Ovary (tissue), 10 donors: ENCODE results near the gene CLPSL2. TPM values are rescaled to one million over a fixed set of nuclear protein-coding genes. Genes with fewer than 3 reads are reported as not detected.

Source experiments
- DNase-seq, 5 donors: peaks; one replicate each; pipeline ENCODE4 v3.0.0-alpha.2; 2019 to 2020
- H3K27ac ChIP-seq, 2 donors: fragments of 200-600 bp; one replicate each; pipeline versions ENCODE4 v1.5.1 to v1.8.0; 2019 to 2022
- H3K27me3 ChIP-seq: fragments of 200-600 bp; one replicate; pipeline ENCODE4 v1.8.0; 2022
- H3K36me3 ChIP-seq: fragments of 200-600 bp; sonication (generic); one replicate; pipeline ENCODE4 v1.5.1; 2019
- H3K4me1 ChIP-seq: one replicate; pipeline ENCODE4 v1.8.1; 2013; ENCODE audit warnings: mild to moderate bottlenecking, moderate library complexity; ENCODE audit not compliant: insufficient read depth
- H3K4me3 ChIP-seq: fragments of 200-600 bp; sonication (generic); one replicate; pipeline ENCODE4 v1.5.1; 2017
- H3K9me3 ChIP-seq, 2 donors: fragments of 200-600 bp in 1 of 2; sonication (generic) in 1 of 2; one replicate each; pipeline versions ENCODE4 v1.5.1 to v1.8.1; 2013 to 2019; ENCODE audit warnings: mild to moderate bottlenecking in 1 of 2, moderate library complexity in 1 of 2
- CTCF ChIP-seq, 3 donors: fragments of 450-650 bp in 2 of 3; fragments of 200-600 bp in 1 of 3; IDR thresholded peaks; one replicate each; pipeline versions ENCODE4 v1.5.1 to v1.8.0; 2016 to 2022; ENCODE audit warnings: antibody characterized with exemption in 3 of 3, mild to moderate bottlenecking in 1 of 3
- EP300 ChIP-seq: sonication (generic); formaldehyde crosslinking; IDR thresholded peaks from one replicate; pipeline ENCODE4 v1.6.1; 2017; ENCODE audit warnings: antibody characterized with exemption
- POLR2A ChIP-seq: fragments of 450-650 bp; IDR thresholded peaks from one replicate; pipeline ENCODE4 v1.6.1; 2017; ENCODE audit warnings: antibody characterized with exemption, mild to moderate bottlenecking, moderate library complexity
- WGBS, 3 donors: extraction: QIAGEN DNeasy Blood & Tissue Kit in 1 of 3; methylation state at CpG; one replicate each; pipeline versions ENCODE4 v1.1.5 to v1.1.7; 2013 to 2017; 5-methylcytosine and 5-hydroxymethylcytosine counted together
- intact Hi-C, 4 donors: fragments of 100-400 bp; cut with DNase I; formaldehyde crosslinking; loops; one replicate each; pipeline versions ENCODE4 v1.11.0 to v1.15.1; 2022 to 2023
- long read RNA-seq, 3 donors: library from polyadenylated mRNA in 2 of 3; unstranded in 2 of 3; transcript quantifications; one replicate each; pipeline ENCODE4 v2.0.0 and lab custom pipeline, GENCODE V29; 2021 to 2026
- polyA plus RNA-seq, 2 donors: library from polyadenylated mRNA; stranded (reverse); fragments of 200-250 nt in 1 of 2; fragments of 350-450 nt in 1 of 2; fragmentation: Illumina TruSeq in 1 of 2; extraction: RNeasy Lipid Tissue Mini Kit (QIAGEN cat#74804) in 1 of 2; gene quantifications; one replicate each; pipeline ENCODE4 v1.2.3, GENCODE V29; 2013 to 2014
- total RNA-seq, 7 donors: library from RNA; depleted of rRNA in 2 of 7; stranded (reverse); fragments of >200 nt in 2 of 7; fragmentation: NEBNext Ultra II Directional in 3 of 7; extraction: Animal tissue kit (Norgen Biotek cat#: 25700) in 3 of 7; gene quantifications; one replicate each; pipeline versions ENCODE4 v1.1.0 to v1.2.4, GENCODE V29; 2016 to 2023
- donor health status: DM: no; HTN: no; CAD: no; lungs with moderate emphysema.
- donor health status: DM: no; HTN: no; CAD: no.
- donor health status: Bipolar disorder and iron deficiency.
- donor health status: DM: yes; HTN: yes; CAD: no.
- donor health status: DM: no; HTN: no; CAD: no.
- donor health status: DM: yes; HTN: yes; CAD: no.

The CLPSL2 gene
- total RNA-seq (not detected), polyA plus RNA-seq (not detected)
- long read RNA-seq, donor 1, result 0 reads
- long read RNA-seq, donor 2, result 0 reads
- long read RNA-seq, donor 3, result 0 reads

GRCh38 chr6:35776364-35777215 lies at the start of gene CLPSL2:
Gene CLPSL2 (plus strand): TSS chr6:35776598. CDS start chr6:35776619, 21 bp downstream.
- Histone ChIP-seq H3K27ac (no peak within 1 kb of the TSS), H3K27me3 (no peaks in the 10 kb centered on the region), H3K4me1 (no peaks in the 10 kb centered on the region), H3K9me3 (no peaks in the 10 kb centered on the region), H3K36me3 (no peaks in the 10 kb centered on the region), H3K4me3 (peak within 1 kb of the TSS; percentile 23)
- 1 to 3% (median 1%) methylated on average over 54 to 56 of the region's 56 CpGs for WGBS, 3 donors
- no peak for DNase-seq
- TF ChIP-seq EP300, result no peak
- TF ChIP-seq POLR2A, result no peak
- TF ChIP-seq CTCF (IDR thresholded peaks at IDR 0.05), result no peak
- intact Hi-C loops, result no loop called here

GRCh38 chr6:35727231-35727934 lies 49.0 kb upstream of the CLPSL2 start:
- WGBS, 3 donors, result 0 to 2% (median 1%) methylated on average over 29 of the region's 29 CpGs
- intact Hi-C loops, result loop anchor here (1.0 to 5.0 kb wide), 6 partner anchors 35 to 127 kb away; partner anchors contain the start of gene FKBP5 (in 3 of the 4)

GRCh38 chr6:35727935-35728682 lies 48.3 kb upstream of the CLPSL2 start:
- WGBS, 3 donors, result 1 to 2% (median 2%) methylated on average over 28 to 57 of the region's 57 CpGs
- intact Hi-C loops, result loop anchor here (1.0 to 5.0 kb wide), 6 partner anchors 36 to 127 kb away; partner anchors contain the start of gene FKBP5 (in 3 of the 4)
- peak overlapping the region; percentile 50 for H3K4me3 ChIP-seq
- no peaks in the 10 kb centered on the region for H3K9me3 ChIP-seq
- TF ChIP-seq CTCF (IDR thresholded peaks at IDR 0.05) (peak in 2 of 3 donors; percentile 1 to 29), EP300 (peak; percentile 97), POLR2A (peak; percentile 72)
- H3K27ac ChIP-seq, result peak overlapping the region; percentile 94 to 97
- H3K27me3 ChIP-seq, result no peaks in the 10 kb centered on the region
- DNase-seq, result peak; percentile 92 to 96 (median 94)
- peaks cover 35% of the 10 kb centered on the region for H3K4me1 ChIP-seq
- H3K36me3 ChIP-seq, result no peaks in the 10 kb centered on the region

More at GRCh38 chr6:35727231-35727934, 49.0 kb upstream of the CLPSL2 start:
- H3K27ac ChIP-seq, result peak overlapping the region; percentile 94 to 97
- peak; percentile 91 to 97 (median 96) for DNase-seq
- H3K4me1 ChIP-seq, result peaks cover 38% of the 10 kb centered on the region
- no peaks in the 10 kb centered on the region for H3K36me3 ChIP-seq
- no peaks in the 10 kb centered on the region for H3K9me3 ChIP-seq
- no peaks in the 10 kb centered on the region for H3K27me3 ChIP-seq
- TF ChIP-seq EP300, result no peak
- TF ChIP-seq POLR2A, result peak; percentile 83
- peak in 2 of 3 donors; percentile 21 to 22 for TF ChIP-seq CTCF (IDR thresholded peaks at IDR 0.05)
- peak overlapping the region; percentile 50 for H3K4me3 ChIP-seq
